ENCODE data around the gene ALLC.

ALLC gene

DNA sequence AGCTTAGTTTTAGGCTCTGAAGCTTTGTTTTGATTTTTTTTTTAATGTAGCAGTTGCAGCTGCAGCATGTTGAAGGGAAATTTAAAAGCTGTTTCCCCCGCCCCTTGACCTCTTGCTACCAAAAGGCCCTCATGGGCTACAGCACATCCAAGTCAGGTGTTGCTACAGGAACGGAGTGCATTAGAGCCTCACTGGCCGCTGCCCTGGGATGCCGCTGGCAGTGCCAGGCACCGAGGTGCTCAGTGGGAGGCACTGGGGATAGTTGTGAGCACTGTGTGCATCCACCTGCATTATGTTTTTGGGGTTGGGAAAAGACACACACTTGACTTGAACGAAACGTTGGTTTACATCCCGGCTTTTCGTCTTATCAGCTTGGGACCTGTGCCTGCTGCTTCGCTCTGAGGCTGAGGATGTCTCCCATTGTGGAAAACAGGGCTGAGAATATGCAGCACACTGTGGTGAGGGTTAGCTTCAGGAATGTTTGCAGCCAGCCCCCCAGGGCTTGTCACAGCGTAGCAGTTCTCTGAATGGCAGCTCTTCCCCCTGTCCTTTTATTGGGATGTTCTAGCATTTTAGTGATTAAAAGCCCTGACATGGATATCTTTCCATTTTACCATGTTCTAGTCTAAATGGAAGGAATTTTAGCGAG is 69.5 kb downstream of the ALLC start:
- no peak for DNase-seq

DNA sequence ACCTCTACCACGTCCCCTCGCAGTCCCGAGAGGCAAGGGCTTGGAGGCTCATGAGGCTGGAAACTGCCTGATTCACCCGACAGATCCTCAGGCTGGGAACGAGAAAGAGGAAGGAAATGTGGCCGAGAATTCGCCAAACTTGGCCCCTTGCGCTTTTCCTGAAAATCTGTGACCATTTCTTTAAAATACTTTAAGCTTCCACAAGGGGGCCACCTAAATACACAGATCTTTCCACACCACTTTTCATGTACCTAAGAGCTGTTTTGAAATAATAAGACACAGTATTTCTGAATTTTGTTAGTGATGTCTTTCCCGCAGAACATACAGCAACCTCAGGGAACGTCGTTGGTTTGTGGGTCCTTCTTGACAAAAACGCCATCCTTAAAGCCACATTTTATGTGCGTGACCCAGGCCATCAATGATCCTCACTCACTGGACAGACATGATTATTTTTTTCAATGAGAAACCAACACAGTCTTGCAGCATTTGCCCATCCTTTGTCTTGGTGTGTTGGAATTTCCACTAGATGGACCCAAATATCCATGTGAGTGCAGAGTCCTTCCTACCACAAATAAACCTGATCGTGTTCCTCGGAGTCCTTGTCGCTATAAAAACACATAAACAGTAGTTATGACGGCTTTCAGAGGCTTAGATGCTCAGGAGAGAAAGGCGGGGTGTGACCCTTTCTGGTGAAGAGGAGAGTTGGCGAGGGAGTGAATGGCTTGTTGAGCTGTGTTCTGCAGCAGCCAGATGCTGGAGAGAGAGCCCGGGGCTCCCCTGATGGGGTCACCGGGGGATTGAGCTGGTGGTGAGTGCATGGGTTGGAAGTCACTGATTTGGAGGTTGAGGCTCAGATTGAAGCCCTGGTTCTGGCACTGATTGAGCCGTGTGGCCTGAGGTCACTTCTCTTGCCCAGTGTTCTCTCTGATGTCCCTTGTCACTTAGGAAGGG is 70.4 kb downstream of the ALLC start:
- peak; percentile 73 for DNase-seq

DNA sequence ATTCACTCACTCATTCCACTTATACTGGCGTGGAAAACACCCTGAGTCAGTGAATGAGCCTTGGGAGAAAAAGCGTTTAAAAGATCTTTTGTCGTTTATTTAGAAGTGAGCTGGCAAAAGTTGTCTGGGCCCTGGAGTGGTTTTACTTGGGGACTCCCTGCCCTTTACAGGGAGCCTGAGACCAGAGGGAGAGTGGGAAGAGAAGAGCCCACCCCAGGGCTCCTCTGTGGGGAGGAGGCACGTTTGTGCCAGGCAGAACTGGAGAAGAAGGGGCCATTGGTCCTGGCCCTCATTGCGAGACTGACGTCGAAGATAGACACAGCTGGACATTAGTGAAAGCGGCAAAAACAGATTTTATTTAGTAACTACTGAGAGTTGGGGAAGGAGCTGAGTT is 71.1 kb downstream of the ALLC start:
- no peak for DNase-seq

DNA sequence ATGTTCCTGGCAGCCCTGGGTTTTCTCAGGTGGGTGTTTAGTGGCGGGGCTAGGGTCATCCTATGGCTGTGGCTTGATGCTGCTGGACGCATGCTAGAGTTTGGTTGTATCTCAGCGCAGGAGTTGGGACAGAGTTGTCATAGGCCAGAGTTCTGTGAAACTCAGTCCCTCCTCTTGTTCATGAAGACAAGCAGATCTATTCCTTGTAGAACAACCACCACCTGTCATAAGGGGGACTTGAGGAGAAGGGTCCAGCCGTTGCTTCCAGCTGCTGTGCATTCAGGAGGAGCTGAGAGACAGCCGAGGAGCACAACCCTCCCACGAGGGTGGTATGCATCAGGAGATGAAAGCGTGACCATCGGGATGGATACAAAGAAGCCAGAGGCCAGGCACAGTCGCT is 71.8 kb downstream of the ALLC start:
- no peak for DNase-seq

DNA sequence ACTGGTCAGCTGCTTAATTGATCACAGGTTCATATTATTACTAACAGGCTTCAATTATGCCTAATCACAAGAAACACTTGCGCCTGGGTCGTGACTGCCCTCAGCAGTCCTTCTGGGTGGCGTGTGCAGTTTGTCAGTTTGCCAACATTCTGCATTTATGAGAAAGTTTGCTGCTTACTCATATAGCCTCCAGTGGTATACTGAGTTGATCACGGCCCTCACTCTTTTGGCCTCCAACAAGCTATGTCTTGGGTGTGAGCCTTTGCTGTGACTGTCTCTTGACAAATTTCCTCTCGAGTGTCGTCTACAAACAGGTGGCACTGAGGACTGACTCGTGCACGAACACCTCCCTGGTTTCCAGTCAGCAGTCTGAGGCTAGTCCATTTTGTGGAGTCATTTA is 72.6 kb downstream of the ALLC start:
- no peak for DNase-seq

DNA sequence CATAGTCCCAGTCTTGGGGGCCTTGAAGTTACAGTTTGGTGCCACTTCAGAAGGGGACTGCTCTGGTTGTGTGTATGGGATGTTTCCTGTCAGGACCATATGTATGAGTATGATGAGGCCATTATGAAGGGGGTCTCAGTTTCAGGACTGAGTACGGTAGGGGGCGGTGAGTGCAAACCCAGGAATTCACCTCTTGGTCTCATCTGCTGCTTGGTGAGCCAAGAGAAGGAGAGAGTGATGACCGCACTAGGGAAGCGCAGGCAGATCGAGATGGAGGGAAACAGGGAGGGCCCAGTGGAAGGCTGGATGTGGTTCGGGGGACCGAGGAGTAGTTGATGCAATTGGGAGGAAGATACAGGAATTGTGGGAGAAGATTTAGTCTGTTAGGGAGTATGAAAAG is 73.8 kb downstream of the ALLC start:
- no peak for DNase-seq

DNA sequence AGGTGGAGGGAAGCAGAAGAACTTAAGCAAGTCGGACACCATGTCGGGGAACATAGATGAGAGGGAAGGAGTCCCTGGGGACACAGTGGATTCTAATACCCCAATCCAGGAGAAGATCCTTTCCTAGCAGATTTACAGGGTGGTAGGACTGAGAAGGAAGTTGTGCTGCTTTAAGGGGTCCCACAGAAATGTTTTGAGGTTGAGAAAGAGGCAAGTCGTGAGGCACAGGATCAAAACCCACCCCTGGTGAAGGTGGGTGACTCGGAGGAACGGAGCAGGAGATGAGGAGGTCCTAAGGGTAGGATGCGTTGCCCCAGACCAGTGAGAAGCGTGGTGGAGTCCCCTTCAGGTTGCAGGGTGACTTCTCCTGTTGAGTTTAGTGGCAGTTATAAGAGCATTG is 78.1 kb downstream of the ALLC start:
- no peak for DNase-seq

DNA sequence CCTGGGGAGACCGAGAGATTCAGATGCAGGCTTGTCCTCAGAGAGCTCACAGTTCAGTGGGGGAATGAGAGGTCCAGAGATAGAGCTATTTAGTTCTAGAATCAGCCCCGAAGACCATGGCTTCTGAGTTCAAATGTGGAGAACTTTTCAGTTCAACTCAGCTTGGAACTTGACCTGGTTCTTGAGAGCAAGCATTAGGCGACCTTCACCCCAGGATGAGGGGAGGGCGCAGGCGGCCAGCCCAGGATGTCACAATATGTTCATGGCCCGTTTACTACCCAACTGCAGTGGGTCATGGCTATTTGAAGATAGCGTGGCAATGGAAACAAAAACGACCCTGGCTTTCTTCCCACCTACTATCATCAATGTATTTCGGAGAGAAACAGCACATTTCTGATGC is 79.1 kb downstream of the ALLC start:
- no peak for DNase-seq

DNA sequence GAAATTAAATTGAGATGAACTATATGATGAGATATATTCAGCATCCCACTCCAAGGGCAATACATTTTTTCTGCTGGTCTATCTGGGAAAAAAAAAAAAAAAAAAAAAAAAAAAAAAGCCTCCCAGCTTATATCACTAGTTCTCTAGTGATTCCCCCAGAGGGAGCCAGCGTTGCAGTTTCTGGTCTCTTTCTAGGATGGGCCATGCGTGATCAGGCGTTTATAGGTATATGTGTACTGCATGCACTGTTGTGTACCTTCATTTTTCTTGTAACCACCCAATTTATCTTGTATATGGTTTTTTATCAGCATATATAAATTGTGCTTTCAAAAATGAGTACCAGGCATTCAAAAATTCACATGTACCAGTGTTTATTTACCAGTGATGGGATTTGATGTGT is 80.5 kb downstream of the ALLC start:
- DNase-seq: peak; percentile 58

DNA sequence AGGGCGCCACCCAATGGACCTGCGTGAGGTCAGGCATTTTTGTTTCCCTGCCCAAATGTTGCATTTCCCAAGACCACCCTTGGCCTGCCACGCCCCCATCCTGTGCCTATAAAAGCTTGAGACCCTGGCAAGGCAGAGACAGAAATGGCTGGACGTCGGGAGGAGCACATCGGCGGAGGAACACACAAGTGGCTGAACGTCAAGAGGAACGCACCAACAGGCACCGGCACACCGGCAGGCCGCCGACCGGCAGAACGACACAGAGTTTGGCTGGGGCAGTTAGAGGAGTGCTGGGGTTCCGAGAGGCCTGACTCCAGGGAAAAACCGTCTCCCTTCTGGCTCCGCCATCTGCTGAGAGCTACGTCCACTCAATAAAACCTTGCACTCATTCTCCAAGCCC is 81.3 kb downstream of the ALLC start:
- DNase-seq: no peak

DNA sequence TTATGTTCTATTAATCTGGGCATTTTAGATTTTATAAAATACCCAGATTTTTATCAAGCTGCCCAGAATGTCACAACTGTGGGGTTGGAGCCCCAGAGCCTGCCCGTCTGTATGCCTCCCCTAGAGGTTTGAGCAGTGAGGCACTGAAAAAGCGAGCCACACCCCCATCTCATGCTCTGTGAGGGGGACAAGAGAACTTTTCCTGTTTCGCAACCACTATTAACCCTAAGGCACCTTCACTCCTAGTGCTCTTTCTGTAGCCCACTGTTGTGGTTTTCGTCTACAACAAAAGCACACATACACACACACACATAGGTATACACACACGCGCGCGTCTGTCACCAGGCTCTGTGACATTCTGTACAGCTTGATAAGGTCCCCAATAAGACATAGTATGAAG is 83.4 kb downstream of the ALLC start:
- DNase-seq: no peak

DNA sequence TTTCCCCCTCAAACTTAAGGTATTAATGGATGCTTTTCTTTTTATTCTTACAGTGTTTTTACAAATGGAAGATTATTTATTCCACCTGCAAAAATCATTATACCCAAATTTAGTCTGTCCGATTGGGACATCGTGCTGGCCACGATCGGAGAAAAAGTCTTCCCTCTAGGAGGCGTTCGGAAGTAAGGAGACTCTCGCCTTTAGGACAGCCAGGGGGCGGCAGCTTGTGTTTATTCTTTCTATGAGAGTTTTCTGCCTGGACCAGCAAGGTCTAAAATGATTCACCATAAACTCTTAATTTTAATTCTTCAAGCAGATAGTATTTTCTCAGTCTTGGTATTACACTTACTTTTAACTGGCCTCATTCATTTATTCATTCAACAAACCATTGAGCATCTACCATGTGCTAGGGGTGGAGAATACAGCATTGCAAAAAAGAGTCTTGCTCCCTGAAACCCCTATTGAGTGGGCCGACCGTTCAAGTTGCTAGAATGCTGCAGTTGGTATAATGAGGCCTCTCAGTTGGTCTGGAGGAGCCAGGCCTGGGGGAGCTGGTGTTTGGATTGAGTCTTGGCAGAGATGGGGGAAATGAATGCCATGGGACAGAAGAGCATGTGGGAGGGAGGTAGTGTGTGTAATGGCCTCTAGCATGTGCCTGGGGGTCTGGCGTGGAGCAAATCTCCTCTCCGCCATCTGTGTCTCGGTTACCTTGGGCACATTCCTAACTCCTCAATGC is 84.0 kb downstream of the ALLC start:
- no peak for DNase-seq

DNA sequence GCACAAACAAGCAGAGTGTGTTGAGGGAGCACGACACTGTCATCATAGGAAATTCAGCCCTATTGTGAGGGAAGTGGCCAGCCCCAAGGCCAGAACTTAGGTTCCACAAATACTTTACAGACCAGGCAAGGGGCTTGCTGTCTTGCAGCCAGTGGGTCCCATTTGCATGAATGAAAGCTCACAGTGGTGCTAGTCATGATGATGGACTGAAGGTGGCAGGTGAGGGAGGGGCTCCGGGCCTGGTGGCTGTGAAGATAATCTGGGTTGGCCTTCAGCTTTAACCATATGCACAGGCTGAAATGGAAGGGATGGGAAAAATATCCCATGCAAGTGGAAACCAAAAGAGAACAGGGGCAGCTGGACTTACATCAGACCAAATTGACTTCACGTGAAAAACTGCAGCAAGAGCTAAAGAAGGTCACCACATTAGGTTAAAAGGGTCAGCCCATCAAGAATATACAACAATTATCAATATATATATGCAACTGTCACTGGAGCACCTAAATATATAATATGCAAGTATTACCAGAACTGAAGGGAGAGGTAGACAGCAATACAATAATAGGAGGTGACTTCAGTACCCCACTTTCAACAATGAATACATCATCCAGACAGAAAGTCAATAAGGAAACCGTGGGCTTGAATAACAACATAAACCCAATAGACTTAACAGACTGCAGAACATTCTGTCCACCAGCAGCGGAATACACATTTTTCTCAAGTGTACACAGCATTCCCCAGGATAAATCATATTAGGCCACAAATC is 84.9 kb downstream of the ALLC start:
- no peak for DNase-seq

DNA sequence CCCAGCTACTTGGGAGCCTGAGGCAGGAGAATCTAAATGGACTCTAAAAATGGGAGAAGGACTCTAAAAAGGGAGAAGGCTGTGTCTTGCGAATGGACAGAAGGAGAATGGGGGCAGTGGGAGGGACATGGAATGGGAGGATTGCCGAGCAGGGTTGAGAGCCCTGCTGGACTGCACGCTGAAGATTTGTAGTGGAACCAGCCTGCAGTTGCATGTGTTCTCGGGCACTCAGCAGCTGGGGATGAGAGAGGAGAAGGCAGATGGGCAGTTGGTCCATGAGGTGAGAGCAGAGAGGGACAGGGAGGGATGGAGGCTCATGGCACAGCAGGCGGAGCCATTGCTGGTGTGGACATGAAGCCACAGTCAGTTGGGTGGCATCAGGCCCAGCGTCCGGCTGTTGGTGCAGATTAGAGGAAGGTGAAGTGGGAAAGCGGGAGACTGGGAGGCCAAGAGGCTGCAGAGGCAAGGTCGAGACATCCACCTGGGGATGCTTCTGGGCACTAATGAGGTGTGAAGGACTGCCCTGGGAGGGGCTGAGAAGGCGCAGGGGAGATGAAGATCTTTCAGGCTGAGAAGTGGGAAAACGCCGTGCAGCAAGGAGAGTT is 86.1 kb downstream of the ALLC start:
- no peak for DNase-seq

DNA sequence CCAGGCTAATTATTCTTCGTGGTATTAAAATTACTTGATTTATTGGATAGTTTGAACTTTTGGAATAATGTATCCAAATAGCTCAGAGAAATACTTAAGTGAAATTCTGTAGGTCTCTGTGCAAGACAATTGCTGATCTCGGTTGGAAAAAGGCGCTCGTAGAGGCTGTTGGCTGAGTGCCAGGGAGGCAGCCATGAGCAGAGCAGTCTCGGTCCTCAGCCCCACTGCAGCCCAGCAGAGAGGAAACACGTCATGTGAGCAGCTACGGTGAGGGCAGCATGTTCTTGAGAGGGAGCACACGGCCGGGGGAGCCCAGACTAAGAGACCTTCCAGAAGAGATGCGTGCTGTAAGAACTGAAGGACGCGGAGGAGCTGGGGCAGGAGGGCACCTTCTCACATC is 87.9 kb downstream of the ALLC start:
- no peak for DNase-seq

DNA sequence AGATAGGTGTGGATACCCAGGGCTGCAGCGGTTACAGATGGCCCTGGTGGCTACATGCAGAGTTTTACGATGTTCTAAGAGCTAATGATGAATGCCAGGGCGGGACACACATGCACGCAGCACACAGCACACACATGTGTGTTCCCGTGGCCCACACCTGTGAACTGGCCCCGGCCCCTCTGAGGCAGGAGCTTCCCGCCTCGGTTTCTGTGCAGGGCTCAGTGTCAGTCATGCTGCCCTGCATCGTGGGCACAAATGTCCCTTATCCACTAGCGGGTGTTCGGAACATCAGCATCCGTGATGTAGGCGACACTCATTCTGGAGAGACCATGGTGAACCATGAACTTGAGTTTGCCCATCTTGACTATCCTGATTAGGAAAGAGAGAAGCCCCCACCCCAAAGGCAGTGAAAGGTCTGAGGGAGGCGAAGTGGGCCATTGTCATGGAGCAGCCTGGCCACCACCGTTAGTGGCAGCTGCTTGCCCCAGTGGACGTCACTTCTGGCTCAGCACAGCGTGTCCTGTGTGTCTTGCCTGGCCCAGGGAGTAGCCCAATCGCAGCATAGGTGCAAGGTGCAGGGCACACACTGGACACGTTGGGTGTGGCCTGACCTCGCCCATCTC is 89.1 kb downstream of the ALLC start:
- DNase-seq: no peak

DNA sequence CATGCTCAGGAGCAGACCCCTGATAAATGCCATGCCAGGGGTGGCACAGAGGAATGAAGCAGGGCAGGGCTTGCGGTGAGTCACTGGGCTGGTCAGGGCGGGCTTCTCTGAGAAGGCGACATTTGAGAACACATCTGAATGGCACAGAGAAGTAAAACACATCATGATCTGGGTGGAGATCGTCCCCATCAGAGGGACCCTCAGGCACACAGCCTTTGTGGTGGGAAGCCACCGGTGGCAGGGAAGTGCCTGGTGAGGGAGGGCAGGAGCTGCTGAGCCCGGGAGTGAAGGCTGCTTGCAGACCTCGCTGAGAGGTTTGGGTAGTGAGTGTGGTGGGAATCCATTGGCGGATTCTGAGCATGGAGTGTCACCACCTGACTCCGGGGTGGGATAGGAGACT is 89.8 kb downstream of the ALLC start:
- no peak for DNase-seq

DNA sequence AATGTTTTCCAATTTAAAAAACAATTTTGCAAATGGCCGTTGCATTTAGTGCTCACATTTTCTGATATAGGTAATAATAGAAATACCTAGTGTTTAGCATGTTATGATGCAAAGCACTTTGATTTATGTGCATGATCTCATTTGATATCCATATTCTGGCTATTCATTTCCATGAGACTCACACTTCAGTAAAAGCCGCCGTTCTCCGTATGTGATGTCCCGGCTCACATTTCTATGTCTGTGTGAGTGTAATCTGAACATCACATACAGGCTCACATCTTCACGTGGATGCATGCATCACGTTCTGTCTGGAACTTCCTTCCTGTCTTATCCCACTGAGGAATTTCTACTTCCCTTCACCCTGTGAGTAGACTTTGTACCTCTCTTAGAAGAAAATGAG is 91.2 kb downstream of the ALLC start:
- DNase-seq: no peak

DNA sequence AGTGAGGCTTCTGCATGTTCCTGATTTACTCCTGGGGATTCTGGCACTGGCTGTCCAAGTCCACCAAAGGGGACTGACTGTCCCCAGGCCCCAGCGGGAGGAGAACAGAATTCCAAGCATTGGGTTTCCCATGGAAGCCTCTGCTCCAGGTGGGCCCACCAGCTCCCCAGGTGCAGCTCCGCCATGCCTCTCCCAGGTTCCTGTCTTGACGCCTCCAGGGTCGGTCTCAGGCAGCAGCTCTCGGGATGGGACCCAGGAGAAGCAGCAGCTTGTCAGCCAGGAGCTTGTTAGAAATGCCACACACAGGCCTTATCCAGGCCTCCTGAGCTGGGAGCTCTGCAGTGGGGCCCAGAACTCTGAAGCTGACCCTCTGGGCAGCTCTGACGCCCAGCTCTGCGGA is 93.3 kb downstream of the ALLC start:
- no peak for DNase-seq

DNA sequence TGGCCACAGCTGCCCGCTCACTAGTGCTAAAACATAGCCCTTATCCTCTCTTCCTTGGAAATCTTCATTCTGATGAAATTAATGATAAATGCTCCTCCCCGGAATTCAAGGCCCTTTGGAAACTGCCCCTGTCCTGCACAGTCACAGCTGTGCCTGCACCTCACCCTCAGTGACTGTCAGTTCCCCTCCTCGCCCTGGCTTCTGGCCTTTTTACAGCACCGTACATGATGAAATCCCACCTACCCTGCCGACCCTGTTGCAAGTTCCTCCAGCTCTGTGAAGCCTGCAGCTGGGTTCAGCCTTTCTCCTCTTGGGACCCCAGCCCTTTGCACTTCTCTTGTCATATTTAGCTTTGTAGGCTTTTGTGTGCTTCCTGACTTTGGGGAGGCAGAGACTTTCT is 93.8 kb downstream of the ALLC start:
- no peak for DNase-seq
